ENCODE data around the gene VIPAS39. TPM values are rescaled to one million over a fixed set of nuclear protein-coding genes. Genes with fewer than 3 reads are reported as not detected.
A peak's percentile ranks its signal among the peaks of the same experiment; 100 is the strongest.

VIPAS39 gene
- total RNA-seq, 1 experiment from 2014 or later: 19.3 TPM

- no peak for TF ChIP-seq CTCF (IDR thresholded peaks at IDR 0.05; ENCODE audit: unreplicated experiment)
- CTCF ChIA-PET: interaction anchor here (1.3 kb wide), 1 partner anchor 40 kb away, joined by 3 read pairs; the partner anchor contains the start of gene ISM2
- H3K4me3 Mint-ChIP-seq (ENCODE audit: low read depth, unreplicated experiment): peak overlapping the region; percentile 91
- intact Hi-C loops (cut with micrococcal nuclease; ENCODE audit: unreplicated experiment): loop anchor here (2.0 to 5.0 kb wide), 2 partner anchors 136 to 248 kb away; partner anchors contain the start of genes GSTZ1 and POMT2
- H3K9me3 Mint-ChIP-seq (ENCODE audit: low read depth, unreplicated experiment): no peaks in the 10 kb centered on the region
- DNase-seq: peak; percentile 9
- H3K27ac Mint-ChIP-seq (ENCODE audit: unreplicated experiment): peak overlapping the region; percentile 95
- peaks cover 12% of the 10 kb centered on the region for H3K4me1 Mint-ChIP-seq (ENCODE audit: low read depth, unreplicated experiment)
- no peaks in the 10 kb centered on the region for H3K27me3 Mint-ChIP-seq (ENCODE audit: unreplicated experiment)
- H3K36me3 Mint-ChIP-seq (ENCODE audit: insufficient read depth, unreplicated experiment): peaks cover 55% of the 10 kb centered on the region
- BruUV-seq (replicated peaks): no TSS peak
These were observed 999 bp upstream of the VIPAS39 start for GRCh38 chr14:77458249-77458950.

DNA sequence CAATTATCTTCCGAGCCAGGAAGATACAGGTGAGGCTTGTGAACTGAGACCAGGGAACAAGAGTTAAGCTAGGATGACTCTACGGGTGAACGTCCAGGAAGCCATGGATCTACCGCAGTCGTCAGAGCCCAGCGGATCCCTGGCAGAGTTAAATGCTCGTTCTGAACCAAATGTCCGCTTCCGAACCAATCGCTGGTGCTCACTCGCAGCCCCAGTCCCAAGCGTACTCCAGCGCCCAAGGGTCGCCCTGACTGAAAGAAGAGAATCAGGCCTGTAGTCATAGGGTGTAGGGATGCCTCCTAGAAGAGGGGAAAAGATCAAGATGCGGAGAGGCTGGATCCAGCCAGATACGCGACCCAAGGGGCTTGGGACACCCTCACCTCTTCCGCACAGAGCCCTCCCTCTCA, 283 bp downstream of the VIPAS39 start:
- Mint-ChIP-seq H3K4me1 (ENCODE audit: low read depth, unreplicated experiment) (peaks cover 12% of the 10 kb centered on the region), H3K36me3 (ENCODE audit: insufficient read depth, unreplicated experiment) (peaks cover 61% of the 10 kb centered on the region), H3K4me3 (ENCODE audit: low read depth, unreplicated experiment) (peak overlapping the region; percentile 91), H3K27me3 (ENCODE audit: unreplicated experiment) (no peaks in the 10 kb centered on the region), H3K9me3 (ENCODE audit: low read depth, unreplicated experiment) (no peaks in the 10 kb centered on the region), H3K27ac (ENCODE audit: unreplicated experiment) (peak overlapping the region; percentile 95)
- BruUV-seq (replicated peaks): no TSS peak
- intact Hi-C loops (cut with micrococcal nuclease; ENCODE audit: unreplicated experiment): loop anchor here (5.0 kb wide), 1 partner anchor 135 kb away; the partner anchor contains the start of genes GSTZ1 and POMT2
- no peak for TF ChIP-seq CTCF (IDR thresholded peaks at IDR 0.05; ENCODE audit: unreplicated experiment)
- CTCF ChIA-PET: no interaction called here
- no peak for DNase-seq

DNA sequence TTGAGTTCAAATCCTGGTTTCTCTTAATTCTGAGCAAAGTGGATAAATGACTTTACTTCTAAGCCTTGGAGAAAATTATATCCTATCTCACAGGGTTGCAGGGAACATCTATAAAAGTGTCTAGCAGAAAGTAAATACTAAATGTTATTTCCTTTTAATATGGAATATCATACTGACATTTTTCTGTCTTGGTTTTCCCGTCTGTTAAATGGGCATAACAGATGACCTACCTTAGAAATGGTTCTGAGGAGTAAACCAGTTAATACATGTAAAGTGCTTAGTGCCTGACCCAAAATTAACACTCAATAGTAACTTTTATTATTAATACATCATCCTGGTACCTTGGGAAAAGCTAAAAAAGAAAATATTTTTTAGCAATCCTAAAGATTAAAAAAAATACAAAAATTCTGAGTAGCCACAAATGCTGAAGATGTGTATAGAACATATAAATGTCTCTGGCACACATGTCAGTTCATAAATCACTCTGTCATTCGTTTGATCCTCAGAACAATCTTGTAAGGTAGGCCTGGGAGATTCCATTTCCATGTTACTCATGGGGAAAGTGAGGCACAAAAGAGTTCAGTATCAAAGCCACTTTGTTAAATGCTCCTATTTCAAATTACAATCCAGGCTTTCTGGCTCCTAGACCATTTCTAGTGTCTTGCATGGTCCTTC, 1.3 kb downstream of the VIPAS39 start:
- TF ChIP-seq CTCF (IDR thresholded peaks at IDR 0.05; ENCODE audit: unreplicated experiment): no peak
- no peak for DNase-seq
- Mint-ChIP-seq H3K4me1 (ENCODE audit: low read depth, unreplicated experiment) (peaks cover 12% of the 10 kb centered on the region), H3K9me3 (ENCODE audit: low read depth, unreplicated experiment) (no peaks in the 10 kb centered on the region), H3K27me3 (ENCODE audit: unreplicated experiment) (no peaks in the 10 kb centered on the region), H3K4me3 (ENCODE audit: low read depth, unreplicated experiment) (peak overlapping the region; percentile 91), H3K27ac (ENCODE audit: unreplicated experiment) (no peak overlapping the region), H3K36me3 (ENCODE audit: insufficient read depth, unreplicated experiment) (peaks cover 57% of the 10 kb centered on the region)
- intact Hi-C loops (cut with micrococcal nuclease; ENCODE audit: unreplicated experiment): loop anchor here (5.0 kb wide), 1 partner anchor 134 kb away; the partner anchor contains the start of genes GSTZ1 and POMT2
- CTCF ChIA-PET: no interaction called here
- TSS peak; percentile 50 for BruUV-seq (replicated peaks)

GRCh38 chr14:77442196-77442595, 15.2 kb downstream of the VIPAS39 start:
- intact Hi-C loops (cut with micrococcal nuclease; ENCODE audit: unreplicated experiment): no loop called here
- CTCF ChIA-PET: interaction anchor here (0.6 kb wide), 1 partner anchor 1819 kb away, joined by 3 read pairs; no protein-coding TSS in a partner anchor
- Mint-ChIP-seq H3K4me1 (ENCODE audit: low read depth, unreplicated experiment) (no peaks in the 10 kb centered on the region), H3K9me3 (ENCODE audit: low read depth, unreplicated experiment) (no peaks in the 10 kb centered on the region), H3K27me3 (ENCODE audit: unreplicated experiment) (no peaks in the 10 kb centered on the region), H3K4me3 (ENCODE audit: low read depth, unreplicated experiment) (no peak overlapping the region), H3K36me3 (ENCODE audit: insufficient read depth, unreplicated experiment) (peaks cover 12% of the 10 kb centered on the region), H3K27ac (ENCODE audit: unreplicated experiment) (no peak overlapping the region)
- no peak for DNase-seq
- TF ChIP-seq CTCF (IDR thresholded peaks at IDR 0.05; ENCODE audit: unreplicated experiment): no peak
- BruUV-seq (replicated peaks): no TSS peak
